ENCODE results near the gene BHLHA15.

- TF ChIP-seq, protein P1, sequence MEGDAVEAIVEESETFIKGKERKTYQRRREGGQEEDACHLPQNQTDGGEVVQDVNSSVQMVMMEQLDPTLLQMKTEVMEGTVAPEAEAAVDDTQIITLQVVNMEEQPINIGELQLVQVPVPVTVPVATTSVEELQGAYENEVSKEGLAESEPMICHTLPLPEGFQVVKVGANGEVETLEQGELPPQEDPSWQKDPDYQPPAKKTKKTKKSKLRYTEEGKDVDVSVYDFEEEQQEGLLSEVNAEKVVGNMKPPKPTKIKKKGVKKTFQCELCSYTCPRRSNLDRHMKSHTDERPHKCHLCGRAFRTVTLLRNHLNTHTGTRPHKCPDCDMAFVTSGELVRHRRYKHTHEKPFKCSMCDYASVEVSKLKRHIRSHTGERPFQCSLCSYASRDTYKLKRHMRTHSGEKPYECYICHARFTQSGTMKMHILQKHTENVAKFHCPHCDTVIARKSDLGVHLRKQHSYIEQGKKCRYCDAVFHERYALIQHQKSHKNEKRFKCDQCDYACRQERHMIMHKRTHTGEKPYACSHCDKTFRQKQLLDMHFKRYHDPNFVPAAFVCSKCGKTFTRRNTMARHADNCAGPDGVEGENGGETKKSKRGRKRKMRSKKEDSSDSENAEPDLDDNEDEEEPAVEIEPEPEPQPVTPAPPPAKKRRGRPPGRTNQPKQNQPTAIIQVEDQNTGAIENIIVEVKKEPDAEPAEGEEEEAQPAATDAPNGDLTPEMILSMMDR (conservative IDR thresholded peaks at IDR 0.05 in 1 of 2, IDR thresholded peaks at IDR 0.05 in 1 of 2; ENCODE audit: extremely low read depth in 1 of 2, insufficient read depth in 1 of 2, low read depth in 1 of 2, low read length in 2 of 2), result no peak
- no peak for TF ChIP-seq EZH2 (IDR thresholded peaks at IDR 0.05; ENCODE audit: borderline replicate concordance, low read length)
Observed at GRCh38 chr7:98251231-98251600, 40.0 kb downstream of the BHLHA15 start.
